Cardiac septum (tissue), 1 donor: ENCODE results near the gene MPZL1. TPM values are rescaled to one million over a fixed set of nuclear protein-coding genes. Genes with fewer than 3 reads are reported as not detected.

Experiments
- DNase-seq: peaks from one replicate; pipeline ENCODE4 v3.0.0-alpha.2; 2020; ENCODE audit warnings: low spot score
- intact Hi-C: fragments of 100-400 bp; cut with DNase I; formaldehyde crosslinking; loops from one replicate; pipeline ENCODE4 v1.14.0; 2022
- total RNA-seq: library from RNA; stranded (reverse); fragmentation: NEBNext Ultra II Directional; extraction: Animal tissue kit (Norgen Biotek cat#: 25700); gene quantifications from one replicate; pipeline ENCODE4 v1.2.1, GENCODE V29; 2021
- donor health status: DM: no; HTN: no; CAD: no.

Gene MPZL1
- total RNA-seq, 1 donor from 2014 or later: 35.7 TPM

DNA sequence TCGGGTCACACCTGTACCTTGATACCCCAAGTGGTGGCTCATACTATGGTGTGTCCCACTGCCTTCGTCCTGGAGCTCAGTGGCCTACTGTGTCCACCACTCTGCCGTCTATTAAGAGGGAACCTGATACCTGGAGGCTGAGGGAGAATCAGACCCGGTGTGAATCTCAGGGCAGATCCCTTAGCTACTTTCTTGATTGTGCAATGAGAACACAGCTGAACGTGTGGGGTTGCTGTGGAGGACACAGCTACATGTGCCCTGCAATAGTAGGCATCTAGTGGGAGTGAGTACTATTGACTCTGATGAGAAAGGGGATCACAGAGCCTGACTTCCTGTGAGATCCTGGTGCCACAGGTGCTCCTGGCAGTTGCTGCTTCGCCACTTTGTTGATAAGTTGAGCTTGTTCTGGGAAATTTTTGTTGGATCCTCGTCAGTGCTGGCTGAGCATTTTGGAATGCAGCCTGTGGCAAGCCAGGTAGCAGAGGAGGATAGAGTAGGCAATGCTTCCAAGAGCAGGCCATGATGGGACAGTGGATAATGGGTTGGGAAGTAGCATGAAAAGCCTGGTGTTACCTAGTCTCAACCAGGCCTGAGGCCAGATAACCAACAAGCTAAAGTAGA, 28.2 kb upstream of the MPZL1 start:
- DNase-seq: no peak
- intact Hi-C loops: no loop called here

DNA sequence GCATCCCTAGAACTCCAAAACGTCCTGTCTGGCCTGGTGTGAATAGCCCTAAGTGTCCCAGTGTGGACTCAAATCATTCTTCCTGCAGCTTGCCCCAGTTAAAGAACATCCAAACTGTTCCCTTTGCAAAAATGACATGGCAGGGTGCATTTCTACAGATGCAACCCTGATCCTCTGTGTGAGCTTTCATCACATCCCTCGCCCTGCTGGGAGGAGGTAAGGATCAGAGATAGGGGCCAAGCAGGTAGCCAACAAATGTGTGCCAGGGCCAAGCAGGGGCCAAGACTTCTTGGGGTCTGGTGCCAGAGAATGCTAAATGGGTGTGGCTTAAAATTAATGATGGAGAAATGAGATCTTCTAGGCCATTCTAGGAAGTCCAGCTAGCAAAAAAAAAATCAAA, 27.1 kb upstream of the MPZL1 start:
- no peak for DNase-seq
- intact Hi-C loops: no loop called here

DNA sequence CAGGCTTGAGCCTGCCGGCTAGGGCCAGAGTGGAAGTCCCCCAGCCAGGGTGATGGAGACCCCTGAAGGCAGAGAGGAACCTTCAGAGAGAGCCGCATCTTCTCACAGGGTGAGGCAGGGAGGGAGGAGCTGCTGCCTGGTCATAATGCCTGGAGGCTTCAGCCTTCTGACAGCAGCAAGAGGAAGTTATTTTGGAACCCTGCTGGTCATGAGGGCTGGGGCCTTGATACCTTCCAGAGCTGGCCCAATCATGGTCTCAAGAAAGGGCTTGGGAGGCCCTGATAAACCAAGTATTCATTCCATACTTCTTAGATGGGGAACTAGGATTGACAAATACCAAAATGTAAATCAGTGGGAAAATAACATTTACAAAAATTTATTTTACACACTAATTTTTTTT, 26.6 kb upstream of the MPZL1 start:
- no peak for DNase-seq
- intact Hi-C loops: no loop called here

DNA sequence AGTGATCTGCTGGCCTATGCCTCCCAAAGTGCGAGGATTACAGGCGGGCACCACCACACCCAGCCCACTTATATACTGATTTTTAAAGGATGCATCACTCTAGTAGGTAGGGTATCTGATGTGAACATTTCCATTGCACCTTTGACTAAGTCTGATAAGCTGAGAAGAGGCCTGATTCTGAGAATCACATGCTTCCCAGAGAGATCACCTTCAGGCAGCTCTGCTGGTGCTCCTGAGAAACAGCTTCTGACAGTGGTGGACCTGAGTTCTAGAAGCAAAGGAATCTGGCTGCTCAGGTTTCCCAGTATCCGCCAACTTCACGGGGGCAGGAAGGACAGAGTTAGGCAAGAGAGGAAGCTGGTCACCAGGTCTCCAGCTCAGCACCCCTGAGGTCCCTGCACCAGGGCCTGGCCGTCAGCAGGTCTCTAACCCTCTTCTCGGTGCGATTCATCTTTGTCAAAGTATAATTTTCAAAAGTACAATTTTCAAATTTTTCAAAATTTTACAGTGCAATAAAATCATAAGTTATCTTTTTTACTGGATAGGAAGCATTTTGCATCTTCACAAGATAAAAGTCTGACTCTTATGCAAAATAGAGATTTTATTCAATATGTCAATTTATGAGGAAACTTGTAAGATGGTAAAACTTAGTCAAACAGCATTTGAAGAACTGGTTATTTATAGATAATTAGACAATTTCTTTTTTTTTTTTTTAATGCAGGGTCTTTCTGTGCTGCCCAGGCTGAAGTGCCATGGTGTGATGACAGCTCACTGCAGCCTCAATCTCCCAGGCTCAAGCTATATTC, 25.8 kb upstream of the MPZL1 start:
- intact Hi-C loops: no loop called here
- no peak for DNase-seq

DNA sequence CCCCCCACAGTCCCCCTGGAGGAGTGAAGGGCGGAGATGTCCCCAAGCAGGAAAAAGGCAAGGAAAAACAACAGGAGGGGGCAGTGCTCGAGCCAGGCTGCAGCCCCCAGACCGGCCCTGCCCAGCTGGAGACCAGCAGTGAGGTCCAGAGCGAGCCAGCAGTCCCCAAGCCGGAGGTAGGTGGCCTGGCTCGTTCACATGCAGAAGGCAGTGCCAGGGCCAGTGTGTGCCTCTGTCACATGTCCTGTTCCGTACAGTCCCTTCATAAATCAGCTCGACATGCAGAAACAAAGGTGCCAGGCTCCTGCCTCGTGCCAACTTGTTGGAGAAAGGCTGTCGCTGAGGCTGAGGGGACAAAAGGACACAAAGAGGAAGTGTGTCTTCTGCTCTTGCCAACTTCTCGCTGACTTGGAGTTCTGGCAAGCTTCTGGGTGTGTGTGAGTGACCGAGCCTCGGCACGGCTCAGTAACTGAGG, 24.1 kb upstream of the MPZL1 start:
- DNase-seq: peak; percentile 85
- intact Hi-C loops: no loop called here

DNA sequence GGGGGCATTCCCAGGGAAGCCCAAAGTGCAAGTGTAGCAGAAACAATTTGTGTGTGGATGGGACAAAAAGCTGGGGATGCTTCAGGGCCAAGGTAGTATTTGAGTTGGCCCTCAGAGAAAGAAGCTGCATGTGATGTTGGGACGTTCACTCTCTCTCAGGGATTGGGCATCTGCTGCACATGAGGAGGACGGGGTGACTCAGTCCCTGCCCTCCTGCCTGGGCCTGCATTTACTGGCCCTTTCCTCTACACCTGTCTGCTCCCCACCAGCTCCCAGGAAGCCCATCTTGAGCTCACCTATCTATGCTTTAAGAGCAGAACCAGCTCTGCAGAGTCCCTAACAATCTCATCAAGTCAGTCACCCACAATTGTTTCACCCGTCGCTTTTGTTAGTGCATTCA, 23.5 kb upstream of the MPZL1 start:
- intact Hi-C loops: no loop called here
- DNase-seq: no peak

DNA sequence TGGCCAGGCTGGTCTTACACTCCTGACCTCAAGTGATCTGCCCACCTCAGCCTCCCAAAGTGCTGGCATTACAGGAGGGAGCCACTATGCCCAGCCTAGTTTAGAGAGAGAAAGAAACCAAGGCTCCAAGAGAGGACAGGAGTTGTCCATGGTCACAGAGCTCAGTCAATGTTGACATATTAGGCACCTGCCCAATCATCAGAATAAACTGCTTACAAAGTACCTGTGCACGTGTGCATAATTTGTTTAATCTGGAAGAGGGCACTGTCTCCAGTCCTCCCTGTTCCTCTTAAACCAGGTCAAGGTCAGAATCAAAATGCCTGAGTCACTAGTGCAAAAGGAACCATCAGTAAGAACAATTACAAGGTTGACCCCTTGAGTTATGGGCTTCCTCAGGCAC, 20.3 kb upstream of the MPZL1 start:
- no peak for DNase-seq
- intact Hi-C loops: no loop called here

DNA sequence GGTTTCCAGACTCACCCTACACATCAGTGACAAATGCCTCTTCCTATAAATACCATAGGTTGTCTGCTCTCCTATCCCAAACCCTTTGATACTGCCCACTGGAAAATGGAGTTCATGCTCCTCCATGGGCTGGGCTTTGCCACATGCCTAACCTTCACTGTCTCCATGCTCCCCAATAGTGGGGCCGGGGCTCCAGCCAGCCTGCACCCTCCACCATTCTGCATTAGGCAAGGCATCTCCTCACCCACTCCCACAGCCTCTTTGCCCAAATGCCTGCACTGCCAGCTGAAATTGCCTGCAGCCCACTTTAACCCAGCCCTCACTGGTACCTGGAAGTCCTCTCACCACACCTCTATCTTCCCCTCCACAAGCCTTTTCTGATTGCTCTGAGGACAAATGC, 18.2 kb upstream of the MPZL1 start:
- DNase-seq: no peak
- intact Hi-C loops: no loop called here

DNA sequence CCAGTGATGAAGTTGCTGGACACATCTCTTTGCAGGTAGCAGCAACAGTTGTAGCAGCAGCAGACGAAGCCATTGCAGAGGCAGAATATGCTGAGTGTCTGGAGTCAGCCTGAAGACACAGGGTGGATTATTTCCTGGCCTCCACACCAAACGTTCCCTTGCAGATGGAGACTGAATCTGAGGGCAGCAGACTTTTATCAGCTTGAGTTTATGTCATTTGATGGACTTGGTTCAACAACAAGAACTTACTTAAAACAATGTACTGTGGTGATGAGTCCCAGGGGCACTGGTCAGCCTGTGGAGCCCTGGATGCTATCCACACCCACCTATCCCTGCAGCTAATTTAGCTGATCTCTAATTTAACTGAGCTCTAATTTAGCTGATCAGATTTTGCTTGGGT, 17.1 kb upstream of the MPZL1 start:
- intact Hi-C loops: no loop called here

DNA sequence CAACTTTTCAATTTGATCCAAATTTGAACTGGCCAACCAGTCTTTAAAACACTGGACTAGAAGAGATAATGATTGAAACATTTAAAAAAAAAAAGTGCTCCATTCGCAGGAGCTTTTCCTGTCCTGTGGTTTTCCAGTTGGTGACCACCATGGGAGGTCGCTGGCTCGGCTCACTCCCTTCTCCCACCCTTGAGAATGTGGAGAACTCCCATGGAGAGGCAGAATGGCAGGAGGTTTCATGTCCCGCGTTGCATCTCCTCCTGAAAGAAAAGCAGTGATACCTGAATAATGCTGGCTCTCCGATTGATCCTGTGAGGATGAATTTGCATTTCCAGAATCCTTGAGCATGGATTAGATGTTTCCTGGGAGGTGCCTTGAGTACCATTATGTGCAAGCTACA, 16.5 kb upstream of the MPZL1 start:
- intact Hi-C loops: no loop called here
- DNase-seq: no peak

More for the DNA sequence above, 17.1 kb upstream of the MPZL1 start:
- DNase-seq: no peak

DNA sequence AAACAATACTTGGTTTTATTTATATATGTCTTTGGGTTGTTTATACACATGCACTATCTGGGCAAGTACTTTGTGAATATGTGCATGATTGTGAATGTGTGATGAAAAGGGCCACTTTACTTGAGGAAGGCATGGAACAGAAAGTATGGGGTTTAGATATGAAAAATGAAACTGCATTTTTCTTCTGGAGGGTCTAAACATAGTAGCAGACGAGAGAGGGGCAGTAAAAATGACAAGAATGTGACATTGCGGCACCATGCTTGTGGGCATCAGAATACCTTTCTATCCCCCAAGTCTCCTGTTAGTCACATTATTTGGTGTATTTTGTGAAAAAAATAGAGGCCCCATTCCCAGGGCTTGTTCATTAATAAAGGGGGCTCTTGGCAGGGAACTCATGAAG, 15.4 kb upstream of the MPZL1 start:
- intact Hi-C loops: no loop called here
- no peak for DNase-seq

DNA sequence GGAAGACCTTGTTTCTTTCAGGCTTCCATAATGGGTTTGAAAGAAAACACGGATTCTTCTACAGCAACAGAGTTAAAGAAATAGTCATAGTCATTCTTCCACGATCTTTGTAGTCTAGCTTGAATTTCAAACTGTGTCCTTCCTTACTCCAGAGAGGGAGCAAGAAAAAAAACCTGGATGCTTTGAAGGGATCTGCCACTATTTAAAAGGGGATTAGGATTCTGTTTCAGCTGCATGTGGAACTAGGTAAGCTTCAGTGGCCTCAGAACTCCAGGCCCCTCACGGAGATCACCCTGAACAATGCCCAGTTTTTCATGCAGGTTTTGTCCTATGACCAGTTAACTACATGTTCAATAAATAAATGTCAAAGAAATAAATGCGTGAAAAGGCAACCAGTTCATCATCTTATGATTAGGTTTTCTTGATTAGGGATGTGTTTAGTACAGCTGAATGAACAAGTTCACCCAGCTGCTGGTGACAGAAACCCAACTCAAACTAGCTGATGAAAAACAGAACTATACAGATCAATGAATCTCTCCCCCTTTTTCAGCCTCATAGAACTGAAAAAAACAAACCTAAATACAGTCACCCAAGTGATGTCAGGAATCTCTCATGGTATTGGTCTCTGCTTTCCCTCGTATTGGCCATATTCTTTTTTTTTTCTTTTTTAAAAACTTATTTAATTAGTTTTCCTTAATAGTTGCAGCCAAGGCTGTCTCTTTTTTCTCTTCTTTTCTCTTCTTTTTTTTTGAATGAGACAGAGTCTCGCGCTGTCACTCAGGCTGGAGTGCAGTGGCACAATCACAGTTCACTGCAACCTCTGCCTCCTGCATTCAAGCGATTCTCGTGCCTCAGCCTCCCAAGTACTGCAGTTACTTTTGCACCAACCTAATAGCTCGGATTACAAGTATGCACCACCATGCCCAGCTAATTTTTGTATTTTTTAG, 14.6 kb upstream of the MPZL1 start:
- intact Hi-C loops: no loop called here
- DNase-seq: no peak

DNA sequence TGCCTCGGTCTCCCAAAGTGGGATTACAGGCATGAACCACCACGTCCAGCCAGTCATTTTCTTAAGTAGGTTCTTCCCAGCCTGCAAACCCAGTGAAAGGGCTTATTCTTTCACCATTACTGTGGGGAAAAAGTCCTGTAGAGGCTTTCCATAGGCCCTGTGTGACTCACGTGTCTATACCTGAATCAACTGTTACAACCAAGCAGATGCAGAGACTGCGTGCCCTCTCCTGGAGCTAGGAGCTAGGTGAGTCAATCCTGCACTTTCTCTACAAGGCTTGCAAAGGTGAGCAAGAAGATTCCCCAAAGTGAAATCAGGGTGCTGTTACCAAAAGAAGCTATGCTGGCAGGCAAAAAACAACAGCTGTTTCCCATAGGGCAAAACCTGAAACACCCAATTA, 13.8 kb upstream of the MPZL1 start:
- no peak for DNase-seq
- intact Hi-C loops: no loop called here

DNA sequence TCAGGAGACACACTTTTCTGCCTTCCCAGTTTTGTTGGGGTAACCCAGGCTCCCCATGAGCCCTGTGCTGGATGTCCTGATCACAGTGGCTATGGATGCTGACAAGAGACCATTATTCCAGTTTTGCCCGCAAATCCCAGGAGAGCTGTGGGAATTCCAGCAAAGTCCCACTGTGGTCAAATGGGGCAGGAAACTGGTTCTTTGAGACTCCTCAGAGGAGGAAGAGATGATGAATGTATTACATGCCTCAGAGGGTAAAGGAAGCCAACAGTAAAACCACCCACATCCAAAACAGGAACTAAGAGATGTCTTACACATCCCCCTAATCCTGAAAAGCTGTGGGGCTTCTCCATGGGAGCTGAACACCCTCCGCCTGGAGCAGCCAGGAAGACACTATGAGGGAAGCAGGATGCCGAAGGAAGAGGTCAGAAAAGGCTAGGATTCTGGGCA, 12.8 kb upstream of the MPZL1 start:
- DNase-seq: no peak
- intact Hi-C loops: no loop called here

DNA sequence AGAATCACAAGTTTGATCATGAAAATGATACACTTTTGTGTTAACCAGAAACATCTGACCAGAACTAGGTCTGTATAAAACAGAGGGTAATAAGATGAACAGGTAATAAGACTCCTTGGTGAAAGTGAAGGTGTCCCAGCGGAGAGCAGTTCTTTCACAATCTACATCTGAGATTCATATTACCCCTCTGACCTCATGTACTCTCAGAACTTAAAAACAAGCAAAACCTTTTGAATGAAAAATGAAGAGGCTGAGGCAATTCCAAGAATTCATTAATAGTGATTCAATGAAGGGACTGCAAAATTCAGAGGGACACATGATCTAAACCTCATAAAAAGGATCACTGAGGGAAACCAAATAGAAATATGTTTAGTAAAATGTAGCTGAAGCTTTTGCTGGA, 10.9 kb upstream of the MPZL1 start:
- no peak for DNase-seq
- intact Hi-C loops: no loop called here

DNA sequence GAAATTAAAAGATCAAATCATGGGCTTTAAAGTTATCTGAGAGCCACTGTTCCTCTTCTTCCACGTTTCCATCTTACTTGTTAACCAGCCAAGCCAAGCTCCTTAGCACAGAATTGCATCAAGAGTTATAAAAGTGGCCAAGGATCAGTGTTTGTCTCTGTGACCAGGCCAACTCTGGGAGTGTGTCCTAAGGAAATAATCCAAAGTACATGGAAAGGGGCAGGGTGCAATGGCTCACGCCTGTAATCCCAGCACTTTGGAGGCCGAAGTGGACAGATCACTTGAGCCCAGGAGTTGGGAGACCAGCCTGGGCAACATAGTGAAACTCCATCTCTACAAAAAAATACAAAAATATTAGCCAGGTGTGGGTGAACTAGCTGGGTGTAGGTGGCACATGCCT, 10.0 kb upstream of the MPZL1 start:
- no peak for DNase-seq
- intact Hi-C loops: no loop called here

DNA sequence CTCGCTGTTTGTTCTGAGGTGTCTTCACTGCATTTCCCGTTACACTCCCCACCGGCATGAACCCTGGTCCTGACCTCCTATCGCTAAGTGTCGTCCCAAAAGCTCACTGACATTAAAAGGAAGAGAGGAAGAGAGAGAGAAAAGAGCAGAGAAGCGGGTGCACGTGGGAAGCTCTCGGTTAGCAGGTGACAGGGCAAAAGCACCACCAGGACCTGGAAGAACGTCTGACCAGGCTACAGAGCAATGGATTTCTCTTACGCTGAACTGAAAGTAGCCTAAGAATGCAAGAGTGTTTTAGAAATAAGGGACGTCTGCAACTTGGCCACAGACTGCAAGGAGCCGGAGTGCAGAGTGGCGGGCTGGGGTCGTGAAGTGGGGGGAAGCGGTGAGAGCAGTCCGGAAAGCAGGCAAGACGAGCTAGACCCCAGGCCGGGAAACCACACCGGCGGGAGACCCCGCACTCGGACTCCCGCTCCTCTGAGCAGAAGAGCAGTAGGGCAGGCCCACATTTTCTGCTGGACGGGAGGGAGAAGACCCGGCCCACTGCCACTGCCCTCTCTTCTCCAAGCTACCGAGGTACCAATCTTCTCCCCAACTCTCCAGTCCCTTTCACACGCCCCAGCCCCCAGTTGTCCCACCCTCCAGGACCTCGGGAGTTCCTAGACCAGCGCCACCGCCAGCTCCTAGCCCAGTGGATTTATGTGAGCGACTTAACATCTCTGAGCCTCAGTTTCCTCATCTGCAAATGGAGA, 8.3 kb upstream of the MPZL1 start:
- intact Hi-C loops: loop anchor here (2.0 kb wide), 2 partner anchors 83 to 221 kb away; no protein-coding TSS in a partner anchor

DNA sequence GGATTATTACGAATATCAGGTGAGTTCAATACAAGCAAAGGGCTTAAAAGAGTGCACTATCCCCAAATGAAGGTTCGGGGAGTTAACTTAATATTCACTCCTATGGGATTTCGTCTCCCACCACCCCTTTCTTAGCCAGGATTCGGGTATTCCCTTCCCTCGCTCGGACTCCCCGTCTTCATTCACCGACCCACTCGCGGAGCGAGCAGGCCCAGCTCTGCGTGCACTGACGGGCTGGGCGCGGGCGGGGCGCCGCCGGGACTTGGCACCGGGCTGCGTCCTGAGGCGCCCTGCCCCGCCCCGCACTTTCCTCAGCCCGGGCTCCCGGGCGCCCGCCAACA, 7.7 kb upstream of the MPZL1 start:
- intact Hi-C loops: loop anchor here (2.0 kb wide), 2 partner anchors 83 to 221 kb away; no protein-coding TSS in a partner anchor
- DNase-seq: peak; percentile 90

More for the DNA sequence above, 8.3 kb upstream of the MPZL1 start:
- no peak for DNase-seq

DNA sequence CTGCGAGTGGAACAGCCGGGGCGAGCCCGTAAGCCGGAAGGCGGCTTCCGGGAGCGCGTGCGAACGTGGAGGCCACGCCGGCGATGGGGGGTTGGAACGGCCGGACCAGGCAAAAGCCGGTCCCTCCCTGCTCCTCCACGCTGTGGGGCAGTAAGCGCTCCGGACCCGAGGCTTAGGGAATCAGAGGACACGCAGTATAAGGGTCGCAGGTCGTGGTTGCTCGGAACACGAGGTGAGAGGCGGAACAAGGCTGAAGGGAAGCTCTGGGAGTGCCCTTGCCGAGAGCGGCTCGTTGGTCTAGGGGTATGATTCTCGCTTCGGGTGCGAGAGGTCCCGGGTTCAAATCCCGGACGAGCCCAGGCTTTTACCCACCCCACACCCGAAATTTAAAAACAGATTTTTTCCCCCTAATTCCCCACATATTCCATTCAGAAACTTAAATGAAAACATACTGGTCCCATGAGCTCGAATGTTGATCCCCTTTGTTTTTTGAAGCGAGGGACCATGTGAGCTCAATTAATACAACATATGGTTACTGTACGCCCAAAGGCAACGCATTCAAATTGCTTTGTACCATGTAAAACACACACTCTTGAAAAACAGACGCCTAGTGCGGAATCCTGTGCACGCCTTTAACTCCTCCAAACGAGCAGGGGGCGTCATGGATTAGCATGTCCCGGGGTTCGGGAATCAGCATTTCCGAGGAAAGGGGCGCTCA, 7.2 kb upstream of the MPZL1 start:
- intact Hi-C loops: loop anchor here (2.0 kb wide), 2 partner anchors 82 to 220 kb away; no protein-coding TSS in a partner anchor
- DNase-seq: peak; percentile 94
